ENCODE data around the gene PTGIR.
A peak's percentile ranks its signal among the peaks of the same experiment; 100 is the strongest.

The PTGIR gene

DNA sequence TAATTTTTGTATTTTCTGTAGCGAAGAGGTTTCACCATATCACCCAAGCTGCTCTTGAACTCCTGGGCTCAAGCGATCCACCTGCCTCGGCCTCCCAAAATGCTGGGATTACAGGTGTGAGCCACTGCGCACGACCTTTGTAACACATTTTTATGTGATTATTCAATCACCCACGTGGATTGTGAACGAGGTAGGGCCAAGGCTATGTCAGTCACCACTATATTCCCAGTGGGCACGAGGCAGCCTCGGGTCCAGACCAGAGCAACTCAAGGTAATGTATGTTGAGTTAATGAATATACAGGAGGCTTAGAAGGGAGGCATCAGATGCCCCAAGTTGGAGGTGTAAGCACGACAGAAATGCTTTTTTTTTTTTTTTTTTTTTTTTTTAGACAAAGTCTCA is 8.9 kb downstream of the PTGIR start:
- TF ChIP-seq, protein P1, sequence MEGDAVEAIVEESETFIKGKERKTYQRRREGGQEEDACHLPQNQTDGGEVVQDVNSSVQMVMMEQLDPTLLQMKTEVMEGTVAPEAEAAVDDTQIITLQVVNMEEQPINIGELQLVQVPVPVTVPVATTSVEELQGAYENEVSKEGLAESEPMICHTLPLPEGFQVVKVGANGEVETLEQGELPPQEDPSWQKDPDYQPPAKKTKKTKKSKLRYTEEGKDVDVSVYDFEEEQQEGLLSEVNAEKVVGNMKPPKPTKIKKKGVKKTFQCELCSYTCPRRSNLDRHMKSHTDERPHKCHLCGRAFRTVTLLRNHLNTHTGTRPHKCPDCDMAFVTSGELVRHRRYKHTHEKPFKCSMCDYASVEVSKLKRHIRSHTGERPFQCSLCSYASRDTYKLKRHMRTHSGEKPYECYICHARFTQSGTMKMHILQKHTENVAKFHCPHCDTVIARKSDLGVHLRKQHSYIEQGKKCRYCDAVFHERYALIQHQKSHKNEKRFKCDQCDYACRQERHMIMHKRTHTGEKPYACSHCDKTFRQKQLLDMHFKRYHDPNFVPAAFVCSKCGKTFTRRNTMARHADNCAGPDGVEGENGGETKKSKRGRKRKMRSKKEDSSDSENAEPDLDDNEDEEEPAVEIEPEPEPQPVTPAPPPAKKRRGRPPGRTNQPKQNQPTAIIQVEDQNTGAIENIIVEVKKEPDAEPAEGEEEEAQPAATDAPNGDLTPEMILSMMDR (IDR thresholded peaks at IDR 0.05; ENCODE audit: insufficient read depth, low read depth, low read length, missing control alignments): no peak
- DNase-seq (ENCODE audit: low read depth): no peak
- H3K4me3 ChIP-seq (ENCODE audit: low read depth, low read length): no peak overlapping the region

DNA sequence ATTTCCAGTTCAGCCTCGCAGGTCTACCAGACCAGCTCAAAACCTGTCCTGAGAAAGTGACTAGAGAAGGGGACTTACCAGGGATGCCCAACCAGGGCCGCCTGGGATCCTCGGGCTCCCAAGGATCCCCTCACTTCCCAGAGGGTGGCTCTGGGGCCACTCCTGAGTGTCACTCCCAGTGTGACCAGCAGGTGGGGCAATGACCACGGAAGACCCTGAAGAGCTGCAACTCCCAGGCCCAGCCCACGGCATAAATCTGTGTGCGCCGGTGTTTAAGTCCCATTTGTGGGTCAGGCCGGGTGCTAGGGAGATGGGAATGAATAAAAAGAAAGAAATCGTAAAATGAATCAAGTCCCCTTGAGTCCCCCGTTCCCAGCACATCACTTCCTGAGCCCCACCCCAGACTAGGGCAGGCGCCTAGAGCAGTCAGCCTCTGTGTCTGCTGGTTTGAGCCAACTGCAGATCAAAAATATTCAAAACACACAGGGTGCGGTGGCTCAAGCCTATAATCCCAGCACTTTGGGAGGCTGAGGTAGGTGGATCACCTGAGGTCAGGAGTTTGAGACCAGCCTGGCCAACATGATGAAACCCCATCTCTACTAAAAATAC is 10.7 kb downstream of the PTGIR start:
- TF ChIP-seq, protein P1 (IDR thresholded peaks at IDR 0.05; ENCODE audit: insufficient read depth, low read depth, low read length, missing control alignments): peak; percentile 86
- DNase-seq (ENCODE audit: low read depth): peak; percentile 84
- no peak overlapping the region for H3K4me3 ChIP-seq (ENCODE audit: low read depth, low read length)

DNA sequence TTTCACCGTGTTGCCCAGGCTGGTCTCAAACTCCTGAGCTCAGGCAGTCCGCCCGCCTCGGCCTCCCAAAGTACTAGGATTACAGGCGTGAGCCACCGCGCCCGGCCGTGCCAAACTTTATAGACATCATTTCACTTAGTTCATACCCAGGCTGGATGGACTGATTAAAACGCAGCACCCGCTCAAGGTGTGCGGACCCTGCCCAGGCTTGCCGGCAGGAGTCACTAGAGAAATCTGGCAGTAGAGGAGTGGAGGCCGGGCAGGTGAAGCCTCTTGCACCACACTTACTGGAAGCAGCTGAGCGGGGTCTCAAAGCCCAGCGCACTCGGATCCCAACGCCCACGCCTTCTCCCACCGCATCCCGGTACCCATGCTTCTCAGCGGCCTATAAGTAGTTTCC is 11.4 kb downstream of the PTGIR start:
- H3K4me3 ChIP-seq (ENCODE audit: low read depth, low read length): no peak overlapping the region
- TF ChIP-seq, protein P1 (IDR thresholded peaks at IDR 0.05; ENCODE audit: insufficient read depth, low read depth, low read length, missing control alignments): no peak
- no peak for DNase-seq (ENCODE audit: low read depth)

DNA sequence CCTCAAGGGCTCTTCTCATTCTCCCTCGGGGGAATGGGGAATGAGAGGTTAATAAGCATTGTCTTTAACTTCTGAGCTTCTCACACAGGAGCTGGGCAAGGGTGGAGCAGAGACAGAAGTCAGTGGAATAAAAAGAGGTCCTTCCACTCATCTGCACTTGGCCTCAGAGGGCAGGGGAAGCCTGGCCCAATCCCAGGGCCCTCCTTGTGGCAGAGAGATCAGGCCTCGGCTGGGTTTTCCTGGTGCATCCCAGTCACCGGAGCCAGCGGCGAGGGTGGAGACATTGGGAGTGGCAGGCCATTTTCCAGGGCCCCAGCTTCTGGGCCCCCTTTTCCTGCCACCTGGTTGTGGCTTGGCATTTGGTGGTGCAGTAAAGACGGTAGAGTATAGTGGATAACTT is 13.1 kb downstream of the PTGIR start:
- no peak overlapping the region for H3K4me3 ChIP-seq (ENCODE audit: low read depth, low read length)
- DNase-seq (ENCODE audit: low read depth): no peak
- TF ChIP-seq, protein P1 (IDR thresholded peaks at IDR 0.05; ENCODE audit: insufficient read depth, low read depth, low read length, missing control alignments): no peak

DNA sequence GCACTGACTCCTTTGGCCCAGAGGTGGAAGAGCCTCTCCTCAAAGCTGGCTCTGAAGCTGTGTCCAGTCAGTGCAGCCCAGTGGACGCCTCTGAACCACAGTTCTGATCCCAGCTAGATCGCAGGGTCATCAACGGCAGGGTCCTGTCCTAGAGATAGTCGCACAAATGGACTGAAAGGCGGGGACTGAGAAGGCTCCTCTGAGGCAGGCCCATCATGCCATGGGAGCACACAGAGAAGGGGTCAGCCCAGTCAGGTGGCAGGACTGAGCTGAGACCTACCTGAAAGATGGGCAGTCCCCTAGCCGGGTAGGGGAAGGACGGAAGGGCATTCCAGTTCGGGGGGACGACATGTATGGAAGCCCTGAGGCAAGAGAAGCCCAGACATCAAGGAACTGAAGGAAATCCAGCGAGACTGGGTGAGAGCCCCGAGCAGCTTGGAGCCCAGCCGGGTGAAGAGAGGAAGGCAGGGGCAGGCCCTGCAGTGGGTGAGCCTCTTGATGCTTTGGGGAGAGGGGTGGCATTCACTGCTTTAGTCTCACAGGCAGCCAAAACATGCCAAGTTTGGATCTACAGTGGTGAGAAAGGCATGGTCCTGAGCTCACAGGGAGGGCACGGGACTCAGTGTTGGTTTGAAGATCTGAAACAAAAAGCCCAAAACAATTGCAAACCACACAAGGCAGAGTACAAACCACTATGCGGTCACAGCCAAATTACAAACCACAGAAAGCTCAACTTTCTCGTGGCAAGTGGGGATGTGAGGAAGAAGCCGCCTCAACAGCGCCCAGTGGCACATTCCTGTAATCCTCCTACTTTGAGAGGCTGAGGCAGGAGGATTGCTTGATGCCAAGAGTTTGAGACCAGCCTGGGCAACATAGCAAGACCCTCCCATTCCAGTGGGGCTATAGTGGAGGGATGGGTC is 13.8 kb downstream of the PTGIR start:
- DNase-seq (ENCODE audit: low read depth): peak; percentile 60
- no peak overlapping the region for H3K4me3 ChIP-seq (ENCODE audit: low read depth, low read length)
- TF ChIP-seq, protein P1 (IDR thresholded peaks at IDR 0.05; ENCODE audit: insufficient read depth, low read depth, low read length, missing control alignments): no peak

DNA sequence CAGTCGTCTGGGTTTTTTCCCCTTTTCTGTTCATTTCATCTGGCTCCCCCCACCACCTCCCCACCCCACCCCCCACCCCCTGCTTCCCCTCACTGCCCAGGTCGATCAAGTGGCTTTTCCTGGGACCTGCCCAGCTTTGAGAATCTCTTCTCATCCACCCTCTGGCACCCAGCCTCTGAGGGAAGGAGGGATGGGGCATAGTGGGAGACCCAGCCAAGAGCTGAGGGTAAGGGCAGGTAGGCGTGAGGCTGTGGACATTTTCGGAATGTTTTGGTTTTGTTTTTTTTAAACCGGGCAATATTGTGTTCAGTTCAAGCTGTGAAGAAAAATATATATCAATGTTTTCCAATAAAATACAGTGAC is 14.5 kb downstream of the PTGIR start:
- no peak overlapping the region for H3K4me3 ChIP-seq (ENCODE audit: low read depth, low read length)
- DNase-seq (ENCODE audit: low read depth): no peak
- TF ChIP-seq, protein P1 (IDR thresholded peaks at IDR 0.05; ENCODE audit: insufficient read depth, low read depth, low read length, missing control alignments): no peak

Data from GM12865 (cell line).